ENCODE measurements around the gene KCNQ1OT1. TPM values are rescaled to one million over a fixed set of nuclear protein-coding genes. Genes with fewer than 3 reads are reported as not detected.
A peak's percentile ranks its signal among the peaks of the same experiment; 100 is the strongest.

KCNQ1OT1 gene
- total and polyA plus RNA-seq, 9 donors: 0.43 to 11.5 (median 5.2) TPM

GRCh38 chr11:2686360-2687222 is 13.2 kb downstream of the KCNQ1OT1 start:
- WGBS, 3 donors: 93 to 98% (median 97%) methylated on average over 5 to 7 of the region's 7 CpGs
- Histone ChIP-seq H3K27me3 (no peaks in the 10 kb centered on the region), H3K27ac (no peak overlapping the region), H3K4me1 (ENCODE audit: insufficient read depth) (peaks cover 36% of the 10 kb centered on the region), H3K4me3 (no peak overlapping the region), H3K36me3 (no peaks in the 10 kb centered on the region), H3K9me3 (no peaks in the 10 kb centered on the region)
- TF ChIP-seq EP300 (IDR thresholded peaks at IDR 0.05) (no peak), CTCF (IDR thresholded peaks at IDR 0.05) (no peak), POLR2A (IDR thresholded peaks at IDR 0.05) (no peak)
- intact Hi-C loops (cut with DNase I): loop anchor here in 1 of 4 donors (10.0 kb wide), 1 partner anchor 198 kb away; the partner anchor contains the start of gene CDKN1C
- DNase-seq: peak in 4 of 5 donors; percentile 5 to 17 (median 12)

GRCh38 chr11:2685566-2686359 is 14.0 kb downstream of the KCNQ1OT1 start:
- H3K36me3 ChIP-seq: no peaks in the 10 kb centered on the region
- H3K4me1 ChIP-seq (ENCODE audit: insufficient read depth): peaks cover 30% of the 10 kb centered on the region
- TF ChIP-seq POLR2A (IDR thresholded peaks at IDR 0.05): no peak
- TF ChIP-seq CTCF (IDR thresholded peaks at IDR 0.05): no peak
- no peak for TF ChIP-seq EP300 (IDR thresholded peaks at IDR 0.05)
- DNase-seq: peak in 4 of 5 donors; percentile 6 to 12 (median 8)
- WGBS, 3 donors: 87 to 92% (median 91%) methylated on average over 13 of the region's 13 CpGs
- no peaks in the 10 kb centered on the region for H3K27me3 ChIP-seq
- no peak overlapping the region for H3K27ac ChIP-seq
- H3K9me3 ChIP-seq: no peaks in the 10 kb centered on the region
- intact Hi-C loops (cut with DNase I): loop anchor here in 1 of 4 donors (10.0 kb wide), 1 partner anchor 199 kb away; the partner anchor contains the start of gene CDKN1C
- H3K4me3 ChIP-seq: no peak overlapping the region

- WGBS, 3 donors: 79 to 84% (median 82%) methylated on average over 6 of the region's 6 CpGs
Observed at GRCh38 chr11:2685051-2685450, 14.7 kb downstream of the KCNQ1OT1 start.

More at GRCh38 chr11:2685051-2685450, 14.7 kb downstream of the KCNQ1OT1 start:
- H3K9me3 ChIP-seq: no peaks in the 10 kb centered on the region
- TF ChIP-seq POLR2A (IDR thresholded peaks at IDR 0.05) (no peak), CTCF (IDR thresholded peaks at IDR 0.05) (no peak), EP300 (IDR thresholded peaks at IDR 0.05) (no peak)
- no peaks in the 10 kb centered on the region for H3K27me3 ChIP-seq
- peaks cover 23% of the 10 kb centered on the region for H3K4me1 ChIP-seq (ENCODE audit: insufficient read depth)
- H3K4me3 ChIP-seq: no peak overlapping the region
- no peaks in the 10 kb centered on the region for H3K36me3 ChIP-seq
- peak in 3 of 5 donors; percentile 4 to 14 (median 11) for DNase-seq
- no peak overlapping the region for H3K27ac ChIP-seq
- intact Hi-C loops (cut with DNase I): loop anchor here in 1 of 4 donors (10.0 kb wide), 1 partner anchor 200 kb away; the partner anchor contains the start of gene CDKN1C
